PC-3 (cell line): ENCODE results near the gene PTPRD.

ENCODE experiments used
- CTCF ChIP-seq: fragments of 300-600 bp; sonication (generic); conservative IDR thresholded peaks from 2 replicates; pipeline ENCODE4 v1.5.1; 2017; ENCODE audit warnings: antibody characterized with exemption, low read depth, mild to moderate bottlenecking, low read length
- EZH2 ChIP-seq: fragments of 300-600 bp; sonication (generic); IDR thresholded peaks from one replicate; pipeline ENCODE4 v1.6.1; 2017; ENCODE audit warnings: antibody characterized with exemption, mild to moderate bottlenecking, low read length; ENCODE audit not compliant: unreplicated experiment

- TF ChIP-seq CTCF: no peak
- no peak for TF ChIP-seq EZH2
These were observed 2323.1 kb downstream of the PTPRD start for GRCh38 chr9:8289681-8290080.
